CD4-positive, alpha-beta T cell treated with Interferon gamma for 1 hour (primary cell): ENCODE results near the gene EXD3.
"Not testable (repeated sequence)": the region's sequence is repeated elsewhere in the genome, so short reads cannot be mapped to it uniquely, and the experiment has no call there.

Experiments used
- DNase-seq: peaks from one replicate; pipeline ENCODE4 v3.0.0-alpha.2; 2020

Gene EXD3

DNA sequence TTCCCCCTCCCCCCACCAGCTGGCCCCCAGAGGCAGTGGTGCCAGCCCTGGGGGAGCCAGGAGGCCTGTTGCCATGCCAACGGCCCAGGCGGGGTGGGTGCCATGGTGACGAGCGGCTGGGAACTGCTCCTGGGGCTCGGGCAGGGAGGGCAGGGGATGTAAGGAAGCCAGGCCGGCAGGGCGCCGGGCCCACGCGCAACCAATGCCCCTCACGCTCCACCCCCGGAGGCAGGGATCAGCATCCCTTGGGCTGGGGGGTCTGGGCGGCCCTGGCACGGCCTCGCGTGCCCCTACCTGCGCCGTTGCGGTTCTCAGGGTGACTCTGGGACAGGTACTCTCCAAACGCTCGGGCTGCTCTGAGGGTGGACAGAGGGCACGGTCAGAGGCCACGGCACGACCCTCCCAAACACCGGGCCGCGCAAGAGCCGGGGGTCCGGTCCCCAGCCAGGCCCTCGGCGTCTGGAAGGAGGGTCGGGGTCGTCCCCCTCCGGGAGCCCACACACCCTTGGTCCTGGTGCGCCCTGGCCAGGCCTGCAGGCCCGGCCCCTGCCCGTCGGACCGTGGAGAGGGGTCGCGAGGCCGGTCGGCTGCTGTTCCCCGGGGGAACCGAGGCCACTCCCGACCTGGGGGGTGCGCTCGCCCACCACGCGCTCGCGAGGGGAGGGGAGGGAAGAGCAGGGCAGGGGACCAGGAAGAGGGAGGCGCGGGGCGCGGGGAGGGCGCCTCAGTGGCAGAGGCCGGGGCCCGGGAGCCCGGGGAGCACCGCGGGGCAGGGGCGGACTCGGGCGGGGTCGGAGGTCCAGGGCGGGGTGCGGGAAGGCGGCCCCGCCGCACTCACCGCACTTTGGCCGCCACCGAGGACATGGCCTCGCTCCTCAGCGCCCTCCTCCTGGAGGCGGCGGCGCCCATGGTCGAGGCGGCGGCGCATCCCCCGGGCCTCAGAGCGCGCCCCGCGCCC, 35.5 kb upstream of the EXD3 start:
- peak; percentile 36 for DNase-seq

- DNase-seq = no peak
These were observed 34.6 kb upstream of the EXD3 start for GRCh38 chr9:137457406-137458193.

DNA sequence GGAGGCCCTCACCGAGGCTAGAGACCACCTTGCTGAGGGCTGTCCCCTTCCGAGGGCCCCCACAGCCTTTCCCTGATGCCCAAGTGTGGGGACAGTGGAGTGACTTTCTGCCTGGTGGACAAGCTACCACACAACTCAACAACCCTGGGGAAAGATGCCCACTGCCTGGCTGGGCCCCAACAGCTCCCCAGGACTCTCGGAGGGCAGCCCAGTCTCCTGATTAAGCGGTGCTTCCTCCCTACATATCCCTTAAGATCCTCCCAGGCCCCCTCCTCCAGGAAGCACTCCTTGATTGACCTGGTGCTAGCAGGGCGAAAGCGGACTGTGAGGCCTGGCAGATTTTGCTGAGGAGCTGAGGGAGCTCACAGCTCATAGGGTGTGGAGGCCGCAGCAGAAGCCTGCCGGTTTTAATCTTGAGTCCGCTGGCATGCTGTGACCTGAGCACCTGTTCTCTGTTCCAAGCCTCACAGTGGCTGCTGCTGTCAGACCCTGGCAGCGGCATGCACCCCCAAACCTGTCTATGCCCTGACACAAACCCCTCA, 34.0 kb upstream of the EXD3 start:
- DNase-seq = no peak

DNA sequence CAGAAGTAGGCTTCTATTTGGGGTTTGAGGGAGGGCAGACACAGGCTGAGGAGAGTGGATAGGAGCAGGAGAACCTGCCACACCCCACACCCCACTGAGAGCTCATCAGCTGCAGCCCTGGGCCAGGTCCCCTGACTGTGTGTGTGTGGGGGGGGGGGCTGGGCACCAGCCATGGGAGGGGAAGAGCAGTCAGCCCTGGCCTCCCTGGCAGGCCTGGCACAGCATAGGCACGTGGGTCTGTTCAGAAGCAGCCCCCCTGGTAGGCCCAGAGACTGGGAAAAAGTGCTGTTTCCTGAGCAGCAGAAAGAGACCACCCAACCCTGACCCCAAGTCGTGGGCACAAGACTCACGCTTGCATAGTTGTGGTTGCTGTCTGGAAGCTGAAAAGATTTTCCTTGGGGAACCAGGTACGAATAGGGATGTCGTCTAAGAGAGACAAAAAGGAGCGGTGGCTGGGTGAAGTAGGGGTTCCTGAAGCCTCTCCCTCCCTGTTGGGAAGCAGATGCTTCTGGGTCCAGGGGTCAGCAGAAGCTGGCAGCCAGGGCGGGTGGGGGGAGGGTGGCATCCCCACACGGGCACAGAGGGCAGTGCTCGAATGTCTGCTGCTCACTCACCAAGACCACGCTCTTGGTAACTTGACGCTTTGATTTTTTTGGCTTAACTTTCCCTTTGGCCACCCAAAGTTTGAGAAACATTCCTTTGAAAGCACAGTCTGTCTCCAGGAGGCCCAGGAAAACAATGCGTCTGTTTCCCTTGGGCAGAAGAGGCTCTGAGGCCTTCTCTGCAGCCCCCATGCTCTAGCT, 33.3 kb upstream of the EXD3 start:
- DNase-seq = no peak

- no peak for DNase-seq
These were observed 32.5 kb upstream of the EXD3 start for GRCh38 chr9:137455359-137455991.

- DNase-seq = no peak
These were observed 31.8 kb upstream of the EXD3 start for GRCh38 chr9:137454597-137455358.

DNA sequence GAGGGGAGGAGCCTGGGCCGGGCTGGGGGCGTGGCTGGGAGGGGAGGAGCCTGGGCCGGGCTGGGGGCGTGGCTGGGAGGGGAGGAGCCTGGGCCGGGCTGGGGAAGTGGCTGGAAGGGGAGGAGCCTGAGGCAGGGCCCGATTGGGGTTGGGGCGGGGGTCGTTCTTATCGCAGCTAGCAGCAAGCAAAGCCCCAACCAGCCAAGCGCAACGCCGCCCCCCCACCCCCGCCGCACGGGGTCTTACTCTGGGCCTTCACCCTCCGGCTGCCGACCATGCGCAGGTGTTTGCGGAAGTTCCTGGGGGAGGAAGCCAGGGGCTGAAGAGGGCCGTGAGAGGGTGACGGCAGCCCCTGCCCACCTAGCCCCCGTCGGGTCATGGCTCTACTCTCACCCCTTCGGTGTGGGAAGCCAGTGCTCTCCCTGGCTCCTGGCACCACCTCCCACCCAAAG, 31.2 kb upstream of the EXD3 start:
- DNase-seq = peak; percentile 60

DNA sequence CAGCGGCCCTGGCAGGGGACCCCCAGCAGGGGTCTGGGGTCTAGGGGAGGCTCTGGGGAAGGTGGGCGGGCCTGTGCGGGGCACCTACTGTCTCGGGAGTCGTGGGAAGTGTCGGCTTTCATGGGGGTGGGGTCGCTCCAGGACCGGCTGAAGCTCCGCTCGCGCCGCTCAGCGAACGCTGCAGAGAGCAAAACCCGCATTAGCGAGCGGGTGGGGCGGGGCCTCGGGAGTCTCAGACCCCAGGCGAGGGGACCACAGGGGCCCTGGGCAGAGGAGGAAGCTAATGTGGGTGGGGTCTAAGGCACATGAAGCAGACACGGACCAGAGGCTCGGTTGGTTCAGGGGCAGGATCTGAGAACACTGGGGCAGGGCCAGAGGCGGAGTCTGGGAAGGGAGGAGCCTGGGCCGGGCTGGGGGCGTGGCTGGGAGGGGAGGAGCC, 30.7 kb upstream of the EXD3 start:
- DNase-seq = peak; percentile 77

- DNase-seq = no peak
These were observed 30.0 kb upstream of the EXD3 start for GRCh38 chr9:137452761-137453642.

- no peak for DNase-seq
These were observed 29.2 kb upstream of the EXD3 start for GRCh38 chr9:137452006-137452760.

GRCh38 chr9:137451264-137452005, 28.5 kb upstream of the EXD3 start:
- not testable (repeated sequence) for DNase-seq

- peak; percentile 61 for DNase-seq
These were observed 27.7 kb upstream of the EXD3 start for GRCh38 chr9:137450539-137451222.

GRCh38 chr9:137449931-137450538, 27.1 kb upstream of the EXD3 start:
- peak; percentile 60 for DNase-seq

DNA sequence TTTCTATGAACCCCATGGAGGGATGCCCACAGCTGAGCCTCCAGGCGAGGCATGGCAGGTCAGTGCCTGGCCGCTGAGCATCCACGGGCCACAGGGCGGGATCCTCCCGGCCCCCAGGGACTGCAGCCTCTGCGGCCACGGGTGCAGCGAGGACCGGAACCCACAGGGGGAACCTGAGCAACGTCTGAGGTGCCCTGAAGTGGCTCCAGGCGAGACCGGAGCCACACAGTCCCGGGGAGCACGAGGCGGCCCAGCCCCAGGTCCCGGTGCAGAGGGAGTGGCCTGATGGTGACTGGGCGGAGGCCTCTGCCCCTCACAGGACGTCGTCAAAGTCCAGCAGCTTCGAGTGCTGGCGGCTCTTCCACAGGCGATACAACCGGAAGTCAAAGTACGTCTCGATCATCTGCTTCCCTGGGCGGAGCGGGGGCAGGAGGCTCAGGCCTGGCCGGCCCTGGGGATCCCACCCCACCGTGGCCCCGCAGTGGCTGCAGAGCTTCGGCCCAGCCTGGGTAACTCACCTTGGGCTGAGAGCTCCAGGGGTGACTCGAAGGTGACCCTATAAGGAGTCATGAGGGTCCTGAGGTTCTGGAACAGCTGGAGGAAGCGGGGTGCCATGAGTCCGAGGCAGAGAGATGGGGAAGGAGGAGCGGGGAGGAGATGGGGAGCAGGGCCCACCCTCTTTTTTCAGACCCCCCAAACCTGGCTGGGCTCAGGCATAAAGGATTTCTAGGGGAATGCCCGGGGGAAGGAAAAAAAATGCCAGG, 26.3 kb upstream of the EXD3 start:
- DNase-seq = no peak

- no peak for DNase-seq
These were observed 25.6 kb upstream of the EXD3 start for GRCh38 chr9:137448602-137448962.

DNA sequence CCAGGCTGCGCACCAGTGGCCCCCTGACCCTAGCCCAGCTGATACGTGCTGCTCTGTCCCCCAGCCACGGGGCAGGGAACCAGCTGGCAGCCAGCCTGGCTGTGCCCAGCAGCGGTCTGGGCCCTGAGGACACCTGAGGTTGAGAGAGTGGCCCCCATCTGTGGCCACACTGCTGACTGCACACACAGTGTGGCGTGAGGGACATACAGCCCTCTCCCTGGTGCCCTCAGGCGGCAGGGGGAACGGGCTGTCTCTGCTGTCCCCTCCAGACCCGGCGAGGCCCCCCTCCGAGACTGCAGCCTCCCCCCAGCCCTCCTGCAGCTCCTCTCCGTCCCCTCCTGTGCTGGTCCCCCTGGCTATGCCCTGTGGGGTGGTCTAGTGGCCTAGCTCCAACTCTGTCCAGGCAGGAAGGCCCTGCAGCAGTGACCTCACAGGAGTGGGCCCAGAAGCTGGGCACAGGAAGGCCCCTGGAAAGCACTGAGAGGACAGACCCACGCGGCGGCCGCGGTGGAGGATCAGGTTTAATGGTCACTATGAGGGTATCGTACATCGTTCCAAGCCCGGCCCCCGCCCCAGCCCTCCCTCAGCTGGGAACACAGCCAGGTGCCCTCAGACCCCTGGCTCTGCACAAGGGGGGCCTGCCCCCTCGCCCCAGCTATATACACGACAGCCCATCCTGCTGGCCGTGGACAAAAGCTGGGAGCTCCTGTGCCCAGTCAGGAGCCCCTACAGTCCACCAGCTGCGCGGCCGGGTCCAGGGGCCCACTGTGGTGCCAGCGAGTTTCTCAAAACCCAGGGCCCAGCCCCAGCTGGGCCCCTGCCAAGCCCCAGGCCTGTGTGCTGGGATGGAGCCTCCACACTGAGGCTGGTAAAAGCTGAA, 25.0 kb upstream of the EXD3 start:
- no peak for DNase-seq
